ENCODE measurements around the gene AKR1A1. TPM values are rescaled to one million over a fixed set of nuclear protein-coding genes. Genes with fewer than 3 reads are reported as not detected.
"Not testable (repeated sequence)": the region's sequence is repeated elsewhere in the genome, so short reads cannot be mapped to it uniquely, and the experiment has no call there.

Gene AKR1A1
- polyA plus RNA-seq, 3 donors, result 287 to 310 (median 292) TPM

- peak in 1 of 3 donors; percentile 27 for DNase-seq (ENCODE audit: low read depth in 3 of 3, low spot score in 2 of 3)
Observed at GRCh38 chr1:45522324-45523104, 28.1 kb upstream of the AKR1A1 start.

GRCh38 chr1:45523516-45523915 lies 27.1 kb upstream of the AKR1A1 start:
- DNase-seq (ENCODE audit: low read depth in 3 of 3, low spot score in 2 of 3), result not testable (repeated sequence)

GRCh38 chr1:45523975-45524374 lies 26.7 kb upstream of the AKR1A1 start:
- not testable (repeated sequence) for DNase-seq (ENCODE audit: low read depth in 3 of 3, low spot score in 2 of 3)

- no peak for DNase-seq (ENCODE audit: low read depth in 3 of 3, low spot score in 2 of 3)
Observed at GRCh38 chr1:45526135-45526644, 24.4 kb upstream of the AKR1A1 start.

- no peak for DNase-seq (ENCODE audit: low read depth in 3 of 3, low spot score in 2 of 3)
Observed at GRCh38 chr1:45530632-45531135, 19.9 kb upstream of the AKR1A1 start.

- DNase-seq (ENCODE audit: low read depth in 3 of 3, low spot score in 2 of 3), result no peak
Observed at GRCh38 chr1:45531873-45532272, 18.8 kb upstream of the AKR1A1 start.

GRCh38 chr1:45535988-45536766 lies 14.4 kb upstream of the AKR1A1 start:
- no peak for DNase-seq (ENCODE audit: low read depth in 3 of 3, low spot score in 2 of 3)

GRCh38 chr1:45536886-45537285 lies 13.7 kb upstream of the AKR1A1 start:
- DNase-seq (ENCODE audit: low read depth in 3 of 3, low spot score in 2 of 3), result no peak

- no peak for DNase-seq (ENCODE audit: low read depth in 3 of 3, low spot score in 2 of 3)
Observed at GRCh38 chr1:45541193-45541592, 9.4 kb upstream of the AKR1A1 start.

GRCh38 chr1:45542591-45542990 lies 8.0 kb upstream of the AKR1A1 start:
- no peak for DNase-seq (ENCODE audit: low read depth in 3 of 3, low spot score in 2 of 3)

GRCh38 chr1:45543581-45544417 lies 6.8 kb upstream of the AKR1A1 start:
- no peak for DNase-seq (ENCODE audit: low read depth in 3 of 3, low spot score in 2 of 3)

- no peak for DNase-seq (ENCODE audit: low read depth in 3 of 3, low spot score in 2 of 3)
Observed at GRCh38 chr1:45544530-45544929, 6.1 kb upstream of the AKR1A1 start.

GRCh38 chr1:45545019-45545493 lies 5.6 kb upstream of the AKR1A1 start:
- no peak for DNase-seq (ENCODE audit: low read depth in 3 of 3, low spot score in 2 of 3)

GRCh38 chr1:45545553-45546310 lies 4.9 kb upstream of the AKR1A1 start:
- no peak for DNase-seq (ENCODE audit: low read depth in 3 of 3, low spot score in 2 of 3)

- DNase-seq (ENCODE audit: low read depth in 3 of 3, low spot score in 2 of 3), result no peak
Observed at GRCh38 chr1:45551684-45552083, 1.1 kb downstream of the AKR1A1 start.

GRCh38 chr1:45552331-45552730 lies 1.7 kb downstream of the AKR1A1 start:
- DNase-seq (ENCODE audit: low read depth in 3 of 3, low spot score in 2 of 3), result no peak

- no peak for DNase-seq (ENCODE audit: low read depth in 3 of 3, low spot score in 2 of 3)
Observed at GRCh38 chr1:45554198-45554597, 3.6 kb downstream of the AKR1A1 start.

GRCh38 chr1:45557422-45557944 lies 6.9 kb downstream of the AKR1A1 start:
- no peak for DNase-seq (ENCODE audit: low read depth in 3 of 3, low spot score in 2 of 3)

- no peak for DNase-seq (ENCODE audit: low read depth in 3 of 3, low spot score in 2 of 3)
Observed at GRCh38 chr1:45563843-45564242, 13.2 kb downstream of the AKR1A1 start.

- DNase-seq (ENCODE audit: low read depth in 3 of 3, low spot score in 2 of 3), result no peak
Observed at GRCh38 chr1:45566722-45567121, 16.1 kb downstream of the AKR1A1 start.

All from right renal cortex interstitium (tissue), 3 donors.